OCI-LY7 (cell line): ENCODE data around the gene IQGAP2. TPM values are rescaled to one million over a fixed set of nuclear protein-coding genes. Genes with fewer than 3 reads are reported as not detected.

Source experiments
- BruUV-seq: library from RNA; stranded (reverse); fragments of 400-500 nt; replicated peaks from 2 replicates; lab custom pipeline; 2021; lab: Mats Ljungman, UMichigan
- CTCF ChIA-PET: fragments of 300-600 bp; sonication (Branson Sonifier 250); formaldehyde crosslinking; loops from one replicate; lab custom pipeline; 2022; ENCODE audit warnings: antibody characterized with exemption; ENCODE audit not compliant: unreplicated experiment; lab: Charles Lee
- POLR2A ChIA-PET: fragments of 300-600 bp; sonication (Branson Sonifier 250); formaldehyde crosslinking; loops from one replicate; lab custom pipeline; 2022; ENCODE audit warnings: antibody characterized with exemption; lab: Charles Lee
- DNase-seq: peaks from one replicate; pipeline ENCODE4 v3.0.0-alpha.2; 2015; ENCODE audit warnings: low spot score
- H2AFZ ChIP-seq: fragments of 200-600 bp; sonication (generic), shearing (Covaris generic); 2 replicates; pipeline ENCODE4 v1.6.1; 2014; ENCODE audit warnings: mild to moderate bottlenecking, antibody characterized with exemption, low read length, moderate library complexity
- H3K27ac ChIP-seq: fragments of 200-600 bp; sonication (generic); 2 replicates; pipeline ENCODE4 v1.5.1; 2014; ENCODE audit warnings: mixed run types, low read depth, mild to moderate bottlenecking, moderate library complexity, low read length, inconsistent platforms; ENCODE audit not compliant: poor library complexity, severe bottlenecking
- H3K36me3 ChIP-seq: fragments of 200-600 bp; sonication (generic); 2 replicates; pipeline ENCODE4 v1.6.1; 2014; ENCODE audit warnings: mild to moderate bottlenecking, antibody characterized with exemption, low read length, moderate library complexity, mixed read lengths; ENCODE audit not compliant: insufficient read depth
- H3K4me1 ChIP-seq: fragments of 200-600 bp; sonication (generic); 2 replicates; pipeline ENCODE4 v1.5.1; 2014; ENCODE audit warnings: mild to moderate bottlenecking, low read length; ENCODE audit not compliant: insufficient read depth, poor library complexity, severe bottlenecking
- H3K4me2 ChIP-seq: fragments of 200-600 bp; sonication (generic); 2 replicates; pipeline ENCODE4 v1.6.1; 2014; ENCODE audit warnings: mild to moderate bottlenecking, low read length
- H3K4me3 ChIP-seq: fragments of 200-600 bp; sonication (generic); 2 replicates; pipeline ENCODE4 v1.5.1; 2014; ENCODE audit warnings: mild to moderate bottlenecking, low read depth, low read length; ENCODE audit not compliant: poor library complexity, severe bottlenecking
- H3K79me2 ChIP-seq: fragments of 200-600 bp; sonication (generic); 2 replicates; pipeline ENCODE4 v1.6.1; 2016; ENCODE audit warnings: low read depth, mild to moderate bottlenecking, low read length, moderate library complexity, mixed read lengths; ENCODE audit not compliant: insufficient read depth
- H3K9me2 ChIP-seq: fragments of 200-600 bp; sonication (generic); 2 replicates; pipeline ENCODE4 v1.6.1; 2016; ENCODE audit warnings: mild to moderate bottlenecking, low read length, mixed read lengths; ENCODE audit not compliant: insufficient read depth
- H3K9me3 ChIP-seq: fragments of 200-600 bp; sonication (generic); 2 replicates; pipeline ENCODE4 v1.6.1; 2014; ENCODE audit warnings: mild to moderate bottlenecking, mixed run types, low read length, mixed read lengths
- H4K20me1 ChIP-seq: fragments of 200-600 bp; sonication (generic); 2 replicates; pipeline ENCODE4 v1.6.1; 2014; ENCODE audit warnings: mild to moderate bottlenecking, antibody characterized with exemption, low read length, moderate library complexity, mixed read lengths; ENCODE audit not compliant: insufficient read depth
- EZH2phosphoT487 ChIP-seq: fragments of 200-600 bp; sonication (generic); IDR thresholded peaks from 2 replicates; pipeline ENCODE4 v1.6.1; 2018; ENCODE audit warnings: low read depth, borderline replicate concordance, mild to moderate bottlenecking, mixed run types, antibody characterized with exemption, low read length, moderate library complexity, mixed read lengths
- intact Hi-C: fragments of 100-400 bp; cut with micrococcal nuclease; formaldehyde crosslinking; loops from one replicate; pipeline ENCODE4 v1.10.0; 2022; ENCODE audit not compliant: unreplicated experiment
- total RNA-seq, 2 experiments: library from RNA; depleted of rRNA in 1 of 2; stranded (reverse); fragments of >200 nt in 1 of 2; shearing (Covaris generic) in 1 of 2; gene quantifications; 2 replicates each; pipeline ENCODE4 v1.2.3, GENCODE V29; 2014 to 2022
- TF ChIP-seq, protein P1 (sequence below): fragments of 200-600 bp; sonication (generic); conservative IDR thresholded peaks from 2 replicates; pipeline ENCODE4 v1.5.1; 2014; ENCODE audit warnings: mild to moderate bottlenecking, antibody characterized with exemption, low read length, moderate library complexity, mixed read lengths

Gene IQGAP2
- total RNA-seq, 2 experiments from 2014 or later: 30.0 to 50.2 TPM

DNA sequence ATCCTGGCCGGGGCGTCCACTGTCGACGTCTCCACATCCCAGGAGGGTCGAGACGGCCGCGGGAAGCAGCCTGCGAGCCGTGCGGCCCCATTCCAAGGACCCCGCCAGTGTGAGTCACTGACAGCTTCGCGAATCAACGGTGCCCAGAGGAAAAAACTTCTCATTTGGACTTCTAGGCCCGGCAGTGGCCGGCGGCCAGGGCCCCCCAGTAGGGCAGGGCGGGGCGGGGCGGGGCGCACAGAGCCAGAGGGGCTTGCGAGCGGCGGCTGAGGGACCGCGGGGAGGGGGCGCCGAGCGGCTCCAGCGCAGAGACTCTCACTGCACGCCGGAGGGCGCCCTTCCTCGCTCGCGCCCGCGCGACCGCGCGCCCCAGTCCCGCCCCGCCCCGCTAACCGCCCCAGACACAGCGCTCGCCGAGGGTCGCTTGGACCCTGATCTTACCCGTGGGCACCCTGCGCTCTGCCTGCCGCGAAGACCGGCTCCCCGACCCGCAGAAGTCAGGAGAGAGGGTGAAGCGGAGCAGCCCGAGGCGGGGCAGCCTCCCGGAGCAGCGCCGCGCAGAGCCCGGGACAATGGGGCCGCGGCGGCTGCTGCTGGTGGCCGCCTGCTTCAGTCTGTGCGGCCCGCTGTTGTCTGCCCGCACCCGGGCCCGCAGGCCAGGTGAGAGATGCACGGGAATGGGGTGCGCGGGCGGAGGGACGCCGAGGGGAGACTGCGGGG is 312.8 kb downstream of the IQGAP2 start, which contains the start of gene F2R:
F2R (plus strand) TSS at position 391 of the 720 bp plus-strand sequence; CDS start at position 573, 182 bp downstream.
- BruUV-seq: no TSS peak
- intact Hi-C loops: no loop called here
- H2AFZ ChIP-seq: no peak within 1 kb of the TSS
- H3K9me2 ChIP-seq: no peaks in the 10 kb centered on the region
- TF ChIP-seq, protein P1, sequence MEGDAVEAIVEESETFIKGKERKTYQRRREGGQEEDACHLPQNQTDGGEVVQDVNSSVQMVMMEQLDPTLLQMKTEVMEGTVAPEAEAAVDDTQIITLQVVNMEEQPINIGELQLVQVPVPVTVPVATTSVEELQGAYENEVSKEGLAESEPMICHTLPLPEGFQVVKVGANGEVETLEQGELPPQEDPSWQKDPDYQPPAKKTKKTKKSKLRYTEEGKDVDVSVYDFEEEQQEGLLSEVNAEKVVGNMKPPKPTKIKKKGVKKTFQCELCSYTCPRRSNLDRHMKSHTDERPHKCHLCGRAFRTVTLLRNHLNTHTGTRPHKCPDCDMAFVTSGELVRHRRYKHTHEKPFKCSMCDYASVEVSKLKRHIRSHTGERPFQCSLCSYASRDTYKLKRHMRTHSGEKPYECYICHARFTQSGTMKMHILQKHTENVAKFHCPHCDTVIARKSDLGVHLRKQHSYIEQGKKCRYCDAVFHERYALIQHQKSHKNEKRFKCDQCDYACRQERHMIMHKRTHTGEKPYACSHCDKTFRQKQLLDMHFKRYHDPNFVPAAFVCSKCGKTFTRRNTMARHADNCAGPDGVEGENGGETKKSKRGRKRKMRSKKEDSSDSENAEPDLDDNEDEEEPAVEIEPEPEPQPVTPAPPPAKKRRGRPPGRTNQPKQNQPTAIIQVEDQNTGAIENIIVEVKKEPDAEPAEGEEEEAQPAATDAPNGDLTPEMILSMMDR: 0 out of 2 replicates have a peak, but pooled peaks have one; percentile 23
- no peak for TF ChIP-seq EZH2phosphoT487
- POLR2A ChIA-PET: no interaction called here
- no peak for DNase-seq
- H3K9me3 ChIP-seq: no peaks in the 10 kb centered on the region
- no peaks in the 10 kb centered on the region for H3K79me2 ChIP-seq
- H4K20me1 ChIP-seq: no peaks in the 10 kb centered on the region
- H3K4me3 ChIP-seq: no peak within 1 kb of the TSS
- peak within 1 kb of the TSS; percentile 26; the same call in 1 of the 2 replicates for H3K4me2 ChIP-seq
- CTCF ChIA-PET: no interaction called here
- no peaks in the 10 kb centered on the region for H3K36me3 ChIP-seq
- no peak within 1 kb of the TSS for H3K27ac ChIP-seq
- peaks cover 5% of the 10 kb centered on the region for H3K4me1 ChIP-seq

DNA sequence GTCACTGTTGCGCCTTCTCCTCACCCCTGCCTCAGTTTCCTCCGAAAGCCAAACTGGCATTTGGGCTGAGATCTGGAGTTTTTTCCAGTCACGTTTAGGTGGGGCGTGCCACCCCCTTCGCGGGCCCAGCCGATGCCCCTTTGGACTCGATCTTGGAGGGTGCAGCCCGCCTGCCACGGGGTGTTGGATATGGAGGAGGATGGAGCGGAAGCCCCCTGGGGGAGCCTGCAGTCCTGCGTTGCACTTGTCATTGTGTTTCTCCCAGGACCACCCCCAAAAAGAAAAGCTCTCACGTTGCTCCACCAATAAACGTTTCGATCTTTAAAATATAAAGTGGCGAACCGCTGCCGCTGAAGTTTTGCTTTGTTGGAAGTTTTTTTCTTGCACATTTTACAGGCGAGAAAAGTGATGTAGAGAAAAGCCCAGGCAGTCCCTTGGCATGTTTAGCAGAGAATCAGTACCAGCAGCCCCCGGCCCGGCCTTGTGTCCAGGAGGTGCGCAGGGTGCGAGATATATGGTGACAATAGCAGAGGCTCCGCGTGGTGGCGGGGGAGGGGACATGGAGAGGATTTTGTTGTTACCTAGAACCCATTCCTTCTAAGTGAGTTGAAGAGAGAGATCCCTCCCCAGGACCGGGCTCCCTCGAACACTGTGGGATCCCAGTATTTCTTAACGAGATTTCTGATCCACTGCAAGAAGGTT is 313.5 kb downstream of the IQGAP2 start:
- no peak for DNase-seq
- POLR2A ChIA-PET: no interaction called here
- no TSS peak for BruUV-seq
- H4K20me1 ChIP-seq: no peaks in the 10 kb centered on the region
- H3K9me2 ChIP-seq: no peaks in the 10 kb centered on the region
- CTCF ChIA-PET: no interaction called here
- no peak overlapping the region for H3K4me2 ChIP-seq
- H3K4me1 ChIP-seq: peaks cover 9% of the 10 kb centered on the region
- no peak overlapping the region for H3K27ac ChIP-seq
- no peak overlapping the region for H3K4me3 ChIP-seq
- no peak overlapping the region for H2AFZ ChIP-seq
- no peak for TF ChIP-seq EZH2phosphoT487
- no peaks in the 10 kb centered on the region for H3K36me3 ChIP-seq
- H3K79me2 ChIP-seq: no peaks in the 10 kb centered on the region
- no peaks in the 10 kb centered on the region for H3K9me3 ChIP-seq
- intact Hi-C loops: no loop called here

DNA sequence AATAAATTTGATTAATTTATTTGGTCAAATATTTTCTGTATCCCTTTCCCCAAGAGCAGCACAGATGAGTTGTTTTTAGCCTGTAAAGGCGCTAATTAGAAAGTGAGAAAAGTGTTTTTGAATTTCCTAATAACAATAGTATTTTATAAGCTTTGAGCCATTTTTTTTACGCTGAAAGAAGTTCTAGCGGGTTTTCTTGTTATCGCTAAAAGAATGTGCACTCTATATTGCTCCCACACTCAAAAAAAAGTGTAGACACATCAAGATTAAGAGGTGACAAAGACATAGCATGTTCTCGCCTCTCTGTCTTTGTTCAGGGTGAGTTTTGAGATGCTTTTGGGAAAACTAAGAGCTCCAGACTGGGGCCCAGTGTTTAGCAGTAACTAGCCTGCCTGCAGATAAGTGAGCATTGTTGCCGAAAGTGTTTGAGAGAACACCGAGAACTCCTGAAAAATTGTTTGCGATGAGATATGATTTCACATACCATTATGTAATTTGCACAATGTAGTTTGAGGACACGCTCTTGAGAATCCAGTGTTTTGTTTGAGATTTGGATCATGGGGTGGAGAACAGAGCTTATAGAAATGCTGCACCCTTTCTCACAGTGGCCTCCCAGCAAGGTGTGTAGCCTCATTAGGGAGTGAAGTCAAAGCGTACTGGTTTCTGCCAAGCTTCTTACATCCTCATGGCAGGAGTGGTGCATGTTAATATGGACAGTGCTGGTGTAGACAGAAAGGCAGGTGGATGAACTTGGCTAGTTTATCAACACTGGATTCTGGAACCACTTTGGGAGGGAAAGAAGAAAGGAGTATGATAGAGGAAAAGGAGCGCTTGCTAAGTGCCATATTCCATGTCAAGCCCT is 314.4 kb downstream of the IQGAP2 start:
- Histone ChIP-seq H3K36me3 (no peaks in the 10 kb centered on the region), H3K9me2 (no peaks in the 10 kb centered on the region), H3K27ac (no peak overlapping the region), H3K4me1 (peaks cover 9% of the 10 kb centered on the region), H2AFZ (no peak overlapping the region), H4K20me1 (no peaks in the 10 kb centered on the region), H3K9me3 (no peaks in the 10 kb centered on the region), H3K79me2 (no peaks in the 10 kb centered on the region), H3K4me3 (no peak overlapping the region), H3K4me2 (no peak overlapping the region)
- TF ChIP-seq, protein P1: no peak
- no peak for TF ChIP-seq EZH2phosphoT487
- intact Hi-C loops: no loop called here
- ChIA-PET CTCF (no interaction called here), POLR2A (interaction anchor here (0.6 to 0.7 kb wide), 2 partner anchors 613 to 1687 kb away, joined by 3 read pairs; no protein-coding TSS in a partner anchor)
- BruUV-seq: no TSS peak
- DNase-seq: no peak
